ENCODE data around the gene BAZ2B. TPM values are rescaled to one million over a fixed set of nuclear protein-coding genes. Genes with fewer than 3 reads are reported as not detected.
"Not testable (repeated sequence)": the region's sequence is repeated elsewhere in the genome, so short reads cannot be mapped to it uniquely, and the experiment has no call there.

The BAZ2B gene
- polyA plus RNA-seq, 2 donors, result 12.5 to 18.3 TPM

DNA sequence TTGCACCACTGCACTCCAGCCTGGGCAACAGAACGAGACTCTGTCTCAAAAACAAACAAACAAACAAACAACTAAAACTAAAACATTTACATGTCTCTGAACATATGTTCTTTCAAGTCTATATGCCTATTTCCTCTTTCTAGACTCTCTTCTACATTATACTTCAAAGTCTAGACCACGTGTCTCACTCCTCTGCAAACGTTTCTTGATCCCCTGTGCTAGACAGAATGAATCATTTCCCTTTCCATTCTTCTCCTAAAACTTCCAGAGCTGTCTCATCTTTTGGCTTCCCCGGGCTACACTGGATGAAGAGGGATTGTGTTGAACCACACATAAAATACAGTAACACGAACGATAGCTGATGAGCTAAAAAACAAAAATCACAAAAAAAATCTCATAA lies 67.1 kb downstream of the BAZ2B start:
- 80 to 82% methylated on average over 6 of the region's 6 CpGs for WGBS, 2 donors
- H3K36me3 ChIP-seq (ENCODE audit: control insufficient read depth in 2 of 2, insufficient read depth in 2 of 2, low read length in 1 of 2), result no peaks in the 10 kb centered on the region
- H3K4me3 ChIP-seq (ENCODE audit: low read depth in 1 of 2, low read length in 2 of 2), result no peak overlapping the region
- no peaks in the 10 kb centered on the region for H3K27me3 ChIP-seq (ENCODE audit: control insufficient read depth in 1 of 2, insufficient read depth in 2 of 2, low read length in 2 of 2)
- no peaks in the 10 kb centered on the region for H3K9me3 ChIP-seq (ENCODE audit: control insufficient read depth in 2 of 2, insufficient read depth in 1 of 2, low read depth in 1 of 2, low read length in 1 of 2)
- no peak overlapping the region for H3K27ac ChIP-seq (ENCODE audit: low read depth in 2 of 2, low read length in 1 of 2)
- no peaks in the 10 kb centered on the region for H3K4me1 ChIP-seq (ENCODE audit: control insufficient read depth in 2 of 2, insufficient read depth in 2 of 2, low read length in 1 of 2)

DNA sequence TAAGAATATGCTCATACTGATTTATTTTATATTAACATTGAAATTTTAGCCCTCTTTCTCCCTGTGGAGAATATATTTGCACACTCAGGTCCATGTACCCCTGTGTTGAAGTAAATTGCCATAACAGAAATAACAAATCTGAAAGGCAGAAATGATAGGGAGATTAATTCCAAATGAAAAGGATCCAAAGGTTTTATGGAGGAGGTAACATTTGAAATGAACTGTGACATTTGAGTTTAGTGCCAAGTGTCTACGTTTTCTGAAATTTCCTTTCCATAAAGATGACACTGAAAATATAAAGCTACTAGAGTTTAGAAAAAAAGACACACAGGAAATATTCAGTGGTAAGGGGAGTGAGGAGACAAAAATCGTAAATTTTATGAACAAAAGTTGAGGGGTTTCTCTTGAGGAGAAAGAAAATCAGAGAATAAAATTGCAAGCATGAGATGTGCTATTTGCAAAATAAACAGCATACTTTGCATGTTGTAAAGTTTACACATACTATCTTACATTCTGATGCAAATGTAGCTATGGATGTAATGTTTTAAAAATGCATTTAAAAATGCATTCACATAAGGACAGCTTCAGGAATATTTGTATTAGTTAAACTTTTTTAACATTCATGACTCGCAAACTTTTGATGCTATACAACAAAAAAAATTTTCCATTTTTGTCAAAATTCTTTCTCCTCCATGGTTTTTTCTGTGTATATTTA lies 69.5 kb downstream of the BAZ2B start:
- Histone ChIP-seq H3K4me1 (ENCODE audit: control insufficient read depth in 2 of 2, insufficient read depth in 2 of 2, low read length in 1 of 2) (no peaks in the 10 kb centered on the region), H3K36me3 (ENCODE audit: control insufficient read depth in 2 of 2, insufficient read depth in 2 of 2, low read length in 1 of 2) (peaks cover 0 to 2% of the 10 kb centered on the region in 2 donors), H3K9me3 (ENCODE audit: control insufficient read depth in 2 of 2, insufficient read depth in 1 of 2, low read depth in 1 of 2, low read length in 1 of 2) (no peaks in the 10 kb centered on the region), H3K4me3 (ENCODE audit: low read depth in 1 of 2, low read length in 2 of 2) (no peak overlapping the region), H3K27ac (ENCODE audit: low read depth in 2 of 2, low read length in 1 of 2) (no peak overlapping the region), H3K27me3 (ENCODE audit: control insufficient read depth in 1 of 2, insufficient read depth in 2 of 2, low read length in 2 of 2) (no peaks in the 10 kb centered on the region)
- WGBS, 2 donors, result 65 to 79% methylated on average over 3 of the region's 3 CpGs

DNA sequence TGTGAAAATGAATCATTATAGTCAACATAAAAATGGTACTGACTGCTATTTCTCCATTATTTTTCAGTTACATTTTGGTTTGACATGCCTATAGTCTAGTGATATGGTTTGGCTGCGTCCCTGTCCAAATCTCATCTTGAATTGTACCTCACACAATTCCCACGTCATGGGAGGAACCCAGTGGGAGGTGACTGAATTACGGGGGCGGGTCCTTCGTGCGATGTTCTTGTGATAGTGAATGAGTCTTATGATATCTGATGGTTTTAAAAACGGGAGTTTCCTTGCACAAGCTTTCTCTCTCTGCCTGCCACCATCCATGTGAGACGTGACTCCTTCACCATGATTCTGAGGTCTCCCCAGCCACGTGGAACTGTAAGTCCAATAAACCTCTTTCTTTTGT lies 70.3 kb downstream of the BAZ2B start:
- no peak overlapping the region for H3K27ac ChIP-seq (ENCODE audit: low read depth in 2 of 2, low read length in 1 of 2)
- H3K9me3 ChIP-seq (ENCODE audit: control insufficient read depth in 2 of 2, insufficient read depth in 1 of 2, low read depth in 1 of 2, low read length in 1 of 2), result no peaks in the 10 kb centered on the region
- H3K4me3 ChIP-seq (ENCODE audit: low read depth in 1 of 2, low read length in 2 of 2), result no peak overlapping the region
- H3K36me3 ChIP-seq (ENCODE audit: control insufficient read depth in 2 of 2, insufficient read depth in 2 of 2, low read length in 1 of 2), result peaks cover 0 to 2% of the 10 kb centered on the region in 2 donors
- 68 to 73% methylated on average over 9 of the region's 9 CpGs for WGBS, 2 donors
- no peaks in the 10 kb centered on the region for H3K4me1 ChIP-seq (ENCODE audit: control insufficient read depth in 2 of 2, insufficient read depth in 2 of 2, low read length in 1 of 2)
- no peaks in the 10 kb centered on the region for H3K27me3 ChIP-seq (ENCODE audit: control insufficient read depth in 1 of 2, insufficient read depth in 2 of 2, low read length in 2 of 2)

DNA sequence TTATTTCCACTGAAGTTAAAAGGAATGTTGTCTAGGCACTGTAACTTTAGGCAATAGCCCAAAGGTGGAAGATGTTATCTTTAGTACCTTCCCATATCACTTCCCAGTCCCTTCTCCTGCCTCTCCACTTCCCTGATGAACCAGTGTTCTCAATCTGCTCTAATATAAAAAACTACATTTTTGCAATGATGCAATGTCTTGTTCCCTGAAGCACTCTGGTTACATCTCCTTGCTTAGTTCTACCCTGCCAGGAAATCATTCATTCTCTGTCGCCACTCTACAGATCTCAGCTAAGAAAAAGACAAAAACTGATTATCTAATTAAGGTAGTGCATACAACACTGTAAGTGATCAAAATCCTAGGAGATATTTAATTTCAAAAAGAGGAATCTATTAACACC lies 71.3 kb downstream of the BAZ2B start:
- no peaks in the 10 kb centered on the region for H3K27me3 ChIP-seq (ENCODE audit: control insufficient read depth in 1 of 2, insufficient read depth in 2 of 2, low read length in 2 of 2)
- 89 to 93% methylated on average over 1 of the region's 1 CpG for WGBS, 2 donors

DNA sequence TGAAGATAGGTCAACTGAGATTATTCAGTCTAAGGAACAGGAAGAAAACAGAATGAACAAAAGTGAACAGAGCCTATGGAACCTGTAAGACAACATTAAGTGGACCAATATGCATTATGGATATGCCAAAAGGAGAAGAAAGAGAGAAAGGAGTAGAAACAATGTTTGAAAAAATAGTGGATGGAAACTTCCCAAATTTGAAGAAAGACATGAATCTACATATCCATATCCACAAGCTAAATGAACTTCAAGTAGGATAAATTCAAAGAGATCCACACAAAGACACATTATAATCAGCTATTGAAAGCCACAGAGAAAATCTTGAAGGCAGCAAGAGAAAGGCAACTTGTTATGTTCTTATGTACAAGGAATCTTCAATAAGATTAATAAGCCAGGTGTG lies 74.2 kb downstream of the BAZ2B start:
- H3K27me3 ChIP-seq (ENCODE audit: control insufficient read depth in 1 of 2, insufficient read depth in 2 of 2, low read length in 2 of 2), result no peaks in the 10 kb centered on the region
- H3K27ac ChIP-seq (ENCODE audit: low read depth in 2 of 2, low read length in 1 of 2), result no peak overlapping the region
- H3K4me3 ChIP-seq (ENCODE audit: low read depth in 1 of 2, low read length in 2 of 2), result no peak overlapping the region
- H3K9me3 ChIP-seq (ENCODE audit: control insufficient read depth in 2 of 2, insufficient read depth in 1 of 2, low read depth in 1 of 2, low read length in 1 of 2), result no peaks in the 10 kb centered on the region
- peaks cover 0 to 2% of the 10 kb centered on the region in 2 donors for H3K36me3 ChIP-seq (ENCODE audit: control insufficient read depth in 2 of 2, insufficient read depth in 2 of 2, low read length in 1 of 2)
- H3K4me1 ChIP-seq (ENCODE audit: control insufficient read depth in 2 of 2, insufficient read depth in 2 of 2, low read length in 1 of 2), result no peaks in the 10 kb centered on the region

More for the DNA sequence above, 71.3 kb downstream of the BAZ2B start:
- no peaks in the 10 kb centered on the region for H3K4me1 ChIP-seq (ENCODE audit: control insufficient read depth in 2 of 2, insufficient read depth in 2 of 2, low read length in 1 of 2)
- peaks cover 0 to 2% of the 10 kb centered on the region in 2 donors for H3K36me3 ChIP-seq (ENCODE audit: control insufficient read depth in 2 of 2, insufficient read depth in 2 of 2, low read length in 1 of 2)
- no peak overlapping the region for H3K4me3 ChIP-seq (ENCODE audit: low read depth in 1 of 2, low read length in 2 of 2)
- H3K27ac ChIP-seq (ENCODE audit: low read depth in 2 of 2, low read length in 1 of 2), result no peak overlapping the region
- no peaks in the 10 kb centered on the region for H3K9me3 ChIP-seq (ENCODE audit: control insufficient read depth in 2 of 2, insufficient read depth in 1 of 2, low read depth in 1 of 2, low read length in 1 of 2)

DNA sequence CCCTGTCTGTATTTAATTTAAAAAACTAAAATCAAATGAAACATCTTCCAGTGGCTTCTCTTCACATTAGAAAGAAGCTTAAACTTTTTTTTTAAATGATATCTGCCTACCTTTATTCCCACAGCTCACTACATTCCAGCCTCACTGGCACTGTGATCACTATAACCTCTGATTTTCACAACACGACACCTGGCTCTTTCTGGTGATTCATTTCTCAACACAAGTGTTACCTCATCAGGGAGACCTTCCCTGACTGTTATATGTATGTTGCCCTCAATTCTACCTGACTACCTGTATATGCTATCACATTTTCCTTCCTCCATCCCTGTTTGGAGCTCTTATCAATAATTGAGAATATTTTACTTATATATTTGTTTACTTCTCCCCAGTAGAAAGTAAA lies 76.6 kb downstream of the BAZ2B start:
- H3K9me3 ChIP-seq (ENCODE audit: control insufficient read depth in 2 of 2, insufficient read depth in 1 of 2, low read depth in 1 of 2, low read length in 1 of 2), result no peaks in the 10 kb centered on the region
- 80 to 93% methylated on average over 1 of the region's 1 CpG for WGBS, 2 donors
- H3K4me3 ChIP-seq (ENCODE audit: low read depth in 1 of 2, low read length in 2 of 2), result no peak overlapping the region
- no peak overlapping the region for H3K27ac ChIP-seq (ENCODE audit: low read depth in 2 of 2, low read length in 1 of 2)
- H3K27me3 ChIP-seq (ENCODE audit: control insufficient read depth in 1 of 2, insufficient read depth in 2 of 2, low read length in 2 of 2), result no peaks in the 10 kb centered on the region
- H3K4me1 ChIP-seq (ENCODE audit: control insufficient read depth in 2 of 2, insufficient read depth in 2 of 2, low read length in 1 of 2), result no peaks in the 10 kb centered on the region
- peaks cover 0 to 2% of the 10 kb centered on the region in 2 donors for H3K36me3 ChIP-seq (ENCODE audit: control insufficient read depth in 2 of 2, insufficient read depth in 2 of 2, low read length in 1 of 2)

DNA sequence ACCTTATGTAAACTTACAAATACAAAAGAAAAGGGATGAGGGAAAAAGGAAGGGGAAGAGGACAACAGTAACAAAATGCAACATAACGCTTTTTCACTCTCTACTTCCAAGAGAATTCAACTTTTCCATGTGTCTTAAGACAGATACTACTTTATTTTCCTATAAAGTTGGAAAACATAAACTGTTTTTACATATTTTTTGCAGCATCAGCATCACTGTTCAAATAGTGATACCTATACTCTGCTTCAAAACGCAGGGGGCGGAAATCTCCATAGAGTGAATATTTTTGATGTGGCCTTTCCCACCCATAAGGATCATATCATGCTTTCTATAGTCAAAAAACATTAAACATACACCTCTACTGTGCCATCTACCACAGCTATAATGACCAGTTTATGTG lies 77.5 kb downstream of the BAZ2B start:
- peaks cover 0 to 2% of the 10 kb centered on the region in 2 donors for H3K36me3 ChIP-seq (ENCODE audit: control insufficient read depth in 2 of 2, insufficient read depth in 2 of 2, low read length in 1 of 2)
- WGBS, 2 donors, result 91 to 96% methylated on average over 3 of the region's 3 CpGs
- no peak overlapping the region for H3K4me3 ChIP-seq (ENCODE audit: low read depth in 1 of 2, low read length in 2 of 2)
- no peaks in the 10 kb centered on the region for H3K9me3 ChIP-seq (ENCODE audit: control insufficient read depth in 2 of 2, insufficient read depth in 1 of 2, low read depth in 1 of 2, low read length in 1 of 2)
- no peak overlapping the region for H3K27ac ChIP-seq (ENCODE audit: low read depth in 2 of 2, low read length in 1 of 2)
- H3K27me3 ChIP-seq (ENCODE audit: control insufficient read depth in 1 of 2, insufficient read depth in 2 of 2, low read length in 2 of 2), result no peaks in the 10 kb centered on the region
- no peaks in the 10 kb centered on the region for H3K4me1 ChIP-seq (ENCODE audit: control insufficient read depth in 2 of 2, insufficient read depth in 2 of 2, low read length in 1 of 2)

DNA sequence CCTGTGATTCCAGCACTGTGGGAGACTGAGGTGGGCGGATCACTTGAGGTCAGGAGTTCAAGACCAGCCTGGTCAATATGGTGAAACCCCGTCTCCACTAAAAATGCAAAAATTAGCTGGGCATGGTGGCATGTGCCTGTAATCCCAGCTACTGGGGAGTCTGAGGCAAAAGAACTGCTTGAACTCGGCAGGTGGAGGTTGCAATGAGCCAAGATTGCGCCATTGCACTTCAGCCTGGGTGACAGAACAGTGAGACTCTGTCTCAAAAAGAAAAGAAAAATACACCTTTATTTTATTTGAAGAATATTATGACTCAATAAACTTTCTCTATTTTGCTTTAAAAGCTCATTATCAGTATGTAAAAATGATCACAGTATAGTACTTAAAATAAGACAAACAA lies 81.1 kb downstream of the BAZ2B start:
- H3K27me3 ChIP-seq (ENCODE audit: control insufficient read depth in 1 of 2, insufficient read depth in 2 of 2, low read length in 2 of 2); H3K27ac ChIP-seq (ENCODE audit: low read depth in 2 of 2, low read length in 1 of 2): not testable (repeated sequence)
- WGBS, 2 donors, result 94 to 96% methylated on average over 4 of the region's 4 CpGs

DNA sequence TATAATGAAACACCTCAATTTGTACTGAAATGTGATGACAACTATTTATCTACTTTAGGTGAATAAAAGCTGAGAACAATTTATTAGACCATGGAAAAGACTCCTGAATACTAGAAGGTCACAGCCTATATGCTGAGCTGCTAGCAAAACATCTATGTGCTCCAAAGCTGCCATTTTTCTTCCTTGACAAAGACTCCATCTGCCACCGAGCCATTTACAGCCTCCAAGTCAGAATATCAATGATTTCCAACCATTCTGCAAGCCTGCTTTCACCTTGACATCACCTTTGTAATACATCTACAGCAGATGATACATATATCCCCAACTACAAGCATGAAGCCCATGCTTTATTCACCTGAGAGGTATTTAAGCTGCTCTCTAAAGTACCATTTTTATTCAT lies 84.9 kb downstream of the BAZ2B start:
- H3K27ac ChIP-seq (ENCODE audit: low read depth in 2 of 2, low read length in 1 of 2), result no peak overlapping the region

More for the DNA sequence above, 81.1 kb downstream of the BAZ2B start:
- not testable (repeated sequence) for H3K4me1 ChIP-seq (ENCODE audit: control insufficient read depth in 2 of 2, insufficient read depth in 2 of 2, low read length in 1 of 2); H3K4me3 ChIP-seq (ENCODE audit: low read depth in 1 of 2, low read length in 2 of 2); H3K36me3 ChIP-seq (ENCODE audit: control insufficient read depth in 2 of 2, insufficient read depth in 2 of 2, low read length in 1 of 2); H3K9me3 ChIP-seq (ENCODE audit: control insufficient read depth in 2 of 2, insufficient read depth in 1 of 2, low read depth in 1 of 2, low read length in 1 of 2)

DNA sequence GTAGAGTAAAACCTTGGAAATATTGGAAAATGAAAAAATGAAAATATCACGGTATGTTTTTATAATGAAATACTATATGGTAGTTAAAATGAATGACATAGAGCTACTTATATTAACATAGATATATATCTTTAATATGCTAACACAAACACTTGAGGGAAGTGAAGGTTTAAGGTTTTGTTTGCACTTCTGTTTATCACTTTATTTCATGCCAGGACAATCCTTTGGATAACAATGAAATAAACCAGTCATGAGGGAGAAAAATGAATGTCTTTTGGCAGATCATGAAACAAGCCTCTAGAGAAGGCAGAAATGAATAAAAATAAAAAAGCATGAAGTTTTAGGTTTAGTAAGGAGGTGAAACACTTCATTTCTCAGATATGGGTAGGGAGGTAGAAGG lies 89.9 kb downstream of the BAZ2B start:
- H3K4me3 ChIP-seq (ENCODE audit: low read depth in 1 of 2, low read length in 2 of 2), result no peak overlapping the region
- H3K4me1 ChIP-seq (ENCODE audit: control insufficient read depth in 2 of 2, insufficient read depth in 2 of 2, low read length in 1 of 2), result no peaks in the 10 kb centered on the region
- 89 to 90% methylated on average over 1 of the region's 1 CpG for WGBS, 2 donors

More for the DNA sequence above, 84.9 kb downstream of the BAZ2B start:
- WGBS, 2 donors, result 91% methylated on average over 1 of the region's 1 CpG
- no peaks in the 10 kb centered on the region for H3K9me3 ChIP-seq (ENCODE audit: control insufficient read depth in 2 of 2, insufficient read depth in 1 of 2, low read depth in 1 of 2, low read length in 1 of 2)
- H3K27me3 ChIP-seq (ENCODE audit: control insufficient read depth in 1 of 2, insufficient read depth in 2 of 2, low read length in 2 of 2), result no peaks in the 10 kb centered on the region
- no peaks in the 10 kb centered on the region for H3K36me3 ChIP-seq (ENCODE audit: control insufficient read depth in 2 of 2, insufficient read depth in 2 of 2, low read length in 1 of 2)
- no peaks in the 10 kb centered on the region for H3K4me1 ChIP-seq (ENCODE audit: control insufficient read depth in 2 of 2, insufficient read depth in 2 of 2, low read length in 1 of 2)
- H3K4me3 ChIP-seq (ENCODE audit: low read depth in 1 of 2, low read length in 2 of 2), result no peak overlapping the region

More for the DNA sequence above, 89.9 kb downstream of the BAZ2B start:
- Histone ChIP-seq H3K36me3 (ENCODE audit: control insufficient read depth in 2 of 2, insufficient read depth in 2 of 2, low read length in 1 of 2) (no peaks in the 10 kb centered on the region), H3K27ac (ENCODE audit: low read depth in 2 of 2, low read length in 1 of 2) (no peak overlapping the region), H3K9me3 (ENCODE audit: control insufficient read depth in 2 of 2, insufficient read depth in 1 of 2, low read depth in 1 of 2, low read length in 1 of 2) (no peaks in the 10 kb centered on the region), H3K27me3 (ENCODE audit: control insufficient read depth in 1 of 2, insufficient read depth in 2 of 2, low read length in 2 of 2) (no peaks in the 10 kb centered on the region)

All from esophagus (tissue), 2 donors.